GM21526 (cell line): ENCODE measurements around the gene C11orf68.

Experiments
- ATAC-seq: cut with Tn5 transposase; IDR thresholded peaks from one replicate; pipeline ENCODE4 v1.9.1; 2021; ENCODE audit warnings: moderate library complexity; ENCODE audit not compliant: unreplicated experiment, low FRiP score

Gene C11orf68

DNA sequence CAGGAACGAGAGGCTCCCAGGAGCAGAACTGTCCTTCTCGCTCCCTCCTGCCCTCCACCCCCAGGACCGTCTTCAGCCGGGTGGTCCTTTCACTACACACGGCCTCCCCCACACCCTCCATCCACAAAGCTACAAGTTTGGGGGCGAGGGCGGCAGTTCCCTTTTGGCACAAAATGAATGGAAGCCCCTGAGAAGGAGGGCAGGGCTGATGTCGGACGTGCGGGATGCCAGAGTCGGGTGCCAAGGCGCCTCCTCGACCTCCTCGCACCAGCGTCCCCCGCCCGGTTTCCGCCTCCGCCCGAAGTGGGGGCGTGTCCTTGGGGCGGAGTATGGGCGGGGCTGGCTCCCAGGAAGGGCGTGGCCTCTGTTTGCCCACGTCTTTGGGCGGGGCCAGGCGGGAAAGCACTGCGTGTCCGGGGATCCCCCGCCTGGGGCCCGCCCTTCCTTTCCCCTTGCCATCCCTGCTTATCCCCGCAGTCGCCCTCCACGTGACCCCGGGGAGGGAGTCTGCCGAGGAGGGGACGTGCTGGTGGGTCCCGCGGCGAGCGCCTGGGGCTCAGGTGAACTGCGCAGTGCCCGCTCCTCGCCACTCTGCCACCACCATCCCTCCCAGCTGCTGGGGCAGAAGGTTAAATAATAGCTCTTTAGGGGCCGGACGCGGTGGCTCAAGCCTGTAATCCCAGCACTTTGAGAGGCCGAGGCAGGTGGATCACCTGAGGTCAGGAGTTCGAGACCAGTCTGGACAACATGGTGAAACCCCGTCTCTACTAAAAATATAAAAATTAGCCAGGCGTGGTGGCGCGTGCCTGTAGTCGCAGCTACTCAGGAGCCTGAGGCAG is 45.3 kb downstream of the C11orf68 start:
- ATAC-seq, result peak; percentile 43

DNA sequence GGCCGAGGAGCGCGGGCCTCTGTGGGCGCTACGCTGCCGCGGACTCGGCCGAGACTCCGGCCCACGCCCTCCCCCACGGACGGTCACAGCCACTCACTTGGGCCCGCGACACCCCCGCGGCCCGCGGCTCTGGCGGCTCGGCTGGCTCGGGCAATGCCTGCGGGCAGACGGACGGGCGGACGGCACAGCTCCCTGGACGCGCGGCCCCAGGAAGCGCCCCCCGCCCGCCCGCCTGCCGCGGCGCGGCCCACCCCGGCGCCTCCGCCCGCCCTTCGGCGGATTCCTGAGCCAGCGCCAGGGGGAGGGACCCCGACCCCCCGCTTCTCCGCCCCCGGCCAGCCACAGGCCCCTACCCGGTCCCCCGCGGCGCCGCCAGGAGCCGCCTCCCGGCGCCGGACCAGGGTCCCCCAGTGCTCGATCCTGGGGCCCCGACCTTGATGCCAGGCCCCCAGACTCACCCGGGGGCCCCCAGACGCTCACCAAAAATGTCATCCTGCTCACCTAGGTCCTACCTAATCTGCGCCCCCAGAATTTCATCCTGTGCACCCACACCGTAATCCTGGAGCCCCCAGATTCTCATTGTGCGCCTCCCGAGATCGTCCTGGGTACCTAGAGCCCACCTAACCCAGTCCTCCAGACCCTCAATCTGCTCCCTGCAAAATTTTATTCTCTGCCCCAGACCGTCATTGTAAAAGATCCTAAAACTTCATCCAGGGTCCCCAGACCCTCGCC is 46.1 kb downstream of the C11orf68 start, which contains the start of gene EFEMP2:
Gene EFEMP2, minus strand, starts transcription at position 215 of the 732 bp plus-strand sequence. CDS start 446 bp downstream, outside the sequence.
- no peak for ATAC-seq

DNA sequence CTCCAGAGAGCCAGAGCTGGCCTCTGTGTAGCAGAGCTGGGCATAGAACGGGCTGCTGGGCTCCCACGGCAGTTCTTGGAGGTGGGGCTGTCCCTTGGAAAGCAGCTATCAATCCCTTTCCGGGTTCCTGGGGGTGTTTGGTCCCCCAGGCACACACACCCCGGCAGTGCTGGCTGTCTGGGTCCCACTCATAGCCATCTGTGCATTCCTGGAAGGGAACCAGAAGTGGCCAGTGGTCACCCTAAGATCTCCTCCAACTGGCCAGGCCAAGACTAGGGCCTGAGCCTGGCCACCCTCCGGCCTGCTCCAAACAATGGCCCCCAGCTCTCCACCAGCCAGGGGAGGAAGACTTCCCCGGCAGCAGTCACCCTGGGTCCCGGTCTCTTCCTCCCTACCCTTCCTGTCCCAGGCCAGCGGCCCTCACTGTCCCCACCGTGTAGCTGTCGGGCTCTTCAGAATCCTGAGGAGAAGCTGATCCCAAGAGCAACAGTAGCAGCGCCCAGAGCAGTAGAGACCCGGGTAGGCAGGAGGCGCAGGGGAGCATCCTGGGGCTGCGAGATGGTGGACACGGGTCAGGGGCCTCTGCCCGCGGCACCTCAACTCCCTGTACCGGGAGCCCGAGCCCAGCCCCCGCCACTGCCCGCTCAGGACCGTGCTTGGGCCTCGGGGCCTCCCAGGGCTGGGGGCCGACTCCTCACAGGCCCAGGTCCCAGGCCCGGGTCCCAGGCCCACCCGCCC is 46.9 kb downstream of the C11orf68 start:
- ATAC-seq, result no peak

DNA sequence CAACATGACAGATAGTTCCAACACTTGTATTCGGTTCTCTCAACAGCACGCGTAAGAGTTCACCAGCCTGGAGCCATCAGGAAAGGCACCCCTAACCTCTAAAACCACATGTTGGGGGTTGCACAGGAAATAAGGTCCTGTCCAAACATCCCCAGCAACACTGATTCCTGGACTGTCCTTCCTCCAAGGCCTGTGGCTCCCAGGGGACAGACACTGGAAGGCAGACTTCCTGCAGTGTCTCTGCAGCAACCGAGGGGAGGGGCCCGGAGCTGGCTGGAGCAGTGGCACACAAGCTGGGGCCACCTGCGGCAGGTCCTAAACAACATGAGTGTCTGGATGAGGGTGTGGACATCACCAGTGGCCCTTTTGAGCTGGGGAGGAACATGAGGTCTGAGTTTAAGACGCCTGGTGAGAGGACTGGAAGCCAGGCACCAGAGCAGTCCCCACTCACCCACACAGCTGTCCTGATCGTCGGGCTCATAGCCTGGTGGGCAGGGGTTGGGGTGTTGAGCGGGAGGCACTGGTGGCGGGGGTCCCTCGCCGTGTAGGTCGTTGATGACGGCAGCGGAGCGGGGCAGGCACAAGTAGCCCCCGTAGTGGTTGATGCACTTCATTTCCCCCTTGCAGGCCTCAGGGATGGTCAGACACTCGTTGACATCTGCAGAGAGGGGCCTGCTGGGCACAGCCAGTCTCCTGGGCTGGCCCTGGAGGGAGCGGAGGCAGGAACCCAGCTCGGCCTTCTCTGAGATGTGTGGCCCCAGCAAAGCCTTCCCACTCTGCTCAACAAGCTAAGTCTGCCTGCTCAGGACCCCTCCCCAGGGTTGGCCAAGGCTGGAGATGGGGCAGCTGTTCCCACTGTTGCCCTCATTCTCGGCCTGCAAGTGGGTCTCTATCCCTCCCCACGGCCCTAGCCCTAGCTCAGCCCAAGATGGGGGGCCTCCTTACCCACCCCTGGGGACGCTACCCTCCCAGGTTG is 47.9 kb downstream of the C11orf68 start:
- ATAC-seq, result no peak

DNA sequence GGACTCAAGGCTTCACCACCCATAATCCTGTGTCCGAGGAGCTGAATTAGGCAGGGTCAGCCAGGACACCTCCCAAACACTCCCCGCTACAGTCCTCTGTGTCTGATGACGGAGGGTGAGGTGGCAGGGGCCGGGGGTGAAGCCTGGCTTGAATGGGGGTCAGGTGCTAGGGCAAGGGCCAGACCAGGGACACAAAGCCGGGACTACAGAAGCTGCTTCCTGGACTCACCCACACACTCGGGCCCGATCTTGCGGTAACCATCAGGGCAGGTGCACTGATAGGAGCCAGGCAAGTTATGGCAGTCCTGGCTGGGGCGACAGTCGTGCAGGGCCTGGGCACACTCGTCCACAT is 48.6 kb downstream of the C11orf68 start:
- ATAC-seq, result no peak

DNA sequence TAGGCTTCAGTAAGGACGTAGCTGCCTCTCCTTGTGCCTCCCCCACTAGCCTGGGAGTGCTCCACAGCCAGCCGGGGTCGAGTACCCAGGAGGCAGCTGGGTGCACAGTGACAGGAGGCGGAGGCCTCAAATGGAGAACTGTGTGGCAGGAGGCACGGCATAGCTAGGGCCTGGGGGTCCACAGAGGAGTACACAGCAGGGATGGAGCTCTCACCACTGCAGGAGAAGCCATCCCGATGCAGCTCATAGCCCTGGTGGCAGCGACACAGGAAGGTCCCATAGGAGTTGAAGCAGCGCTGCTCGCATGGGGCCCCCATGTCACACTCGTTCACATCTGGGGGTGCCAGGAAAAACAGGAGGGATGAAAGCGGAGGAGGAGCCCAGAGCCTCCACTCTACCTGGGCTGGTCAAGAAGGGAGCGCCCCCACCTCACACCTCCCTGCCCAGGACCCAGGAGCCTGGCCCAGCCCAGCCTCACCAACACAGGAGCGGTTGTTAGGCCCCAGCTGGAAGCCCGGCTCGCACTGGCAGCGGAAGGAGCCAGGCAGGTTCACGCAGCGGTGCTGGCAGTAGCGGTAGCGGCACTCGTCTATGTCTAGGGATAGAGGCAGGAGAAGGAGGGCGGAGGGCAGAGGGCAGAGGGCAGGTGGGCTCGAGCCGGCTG is 49.1 kb downstream of the C11orf68 start:
- ATAC-seq, result no peak

DNA sequence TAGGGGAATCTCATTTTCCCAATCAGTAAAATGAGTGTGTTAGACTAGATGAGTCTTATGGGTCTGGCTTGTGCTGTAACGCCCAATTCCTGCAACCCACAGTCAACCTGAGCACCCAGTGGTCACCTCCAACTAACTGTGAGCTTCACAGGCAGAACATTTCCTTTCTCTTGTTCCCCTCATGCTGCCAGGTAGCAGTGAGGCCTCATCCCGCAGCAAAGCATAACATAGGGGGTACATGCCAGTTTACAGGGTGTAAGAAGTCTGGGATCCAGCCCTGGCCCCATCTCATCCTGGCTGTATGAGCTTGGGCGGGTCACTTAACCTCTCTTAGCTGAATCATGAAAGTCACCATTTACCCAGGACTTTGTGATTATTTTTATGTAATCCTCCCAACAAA is 50.0 kb downstream of the C11orf68 start:
- no peak for ATAC-seq

DNA sequence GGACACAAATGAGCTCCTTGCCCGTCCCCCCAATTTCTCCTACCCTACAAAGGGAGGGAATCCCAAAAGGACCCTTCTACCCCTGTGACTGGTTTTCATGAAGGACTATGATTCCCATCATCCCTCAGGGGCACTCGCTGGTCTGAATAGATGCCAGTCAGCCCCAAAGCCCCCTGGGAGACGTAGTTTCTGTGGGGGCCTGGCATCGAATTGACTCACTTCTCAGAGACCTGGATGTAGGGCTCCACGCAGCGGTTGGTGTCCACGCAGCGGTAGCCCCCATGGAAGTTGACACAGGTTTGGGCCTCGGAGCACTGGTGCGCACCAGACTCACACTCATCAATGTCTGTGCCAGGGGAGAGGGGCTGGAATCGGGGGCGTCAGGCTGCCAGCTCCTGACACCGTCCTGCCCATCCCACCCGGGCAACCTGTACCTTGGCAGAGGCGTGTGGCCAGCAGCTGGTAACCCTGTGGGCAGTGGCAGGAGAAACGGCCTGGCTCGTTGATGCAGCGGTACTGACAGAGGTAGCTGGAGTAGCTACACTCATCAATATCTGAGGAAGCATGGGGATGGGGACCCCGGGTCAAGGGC is 50.7 kb downstream of the C11orf68 start:
- no peak for ATAC-seq

DNA sequence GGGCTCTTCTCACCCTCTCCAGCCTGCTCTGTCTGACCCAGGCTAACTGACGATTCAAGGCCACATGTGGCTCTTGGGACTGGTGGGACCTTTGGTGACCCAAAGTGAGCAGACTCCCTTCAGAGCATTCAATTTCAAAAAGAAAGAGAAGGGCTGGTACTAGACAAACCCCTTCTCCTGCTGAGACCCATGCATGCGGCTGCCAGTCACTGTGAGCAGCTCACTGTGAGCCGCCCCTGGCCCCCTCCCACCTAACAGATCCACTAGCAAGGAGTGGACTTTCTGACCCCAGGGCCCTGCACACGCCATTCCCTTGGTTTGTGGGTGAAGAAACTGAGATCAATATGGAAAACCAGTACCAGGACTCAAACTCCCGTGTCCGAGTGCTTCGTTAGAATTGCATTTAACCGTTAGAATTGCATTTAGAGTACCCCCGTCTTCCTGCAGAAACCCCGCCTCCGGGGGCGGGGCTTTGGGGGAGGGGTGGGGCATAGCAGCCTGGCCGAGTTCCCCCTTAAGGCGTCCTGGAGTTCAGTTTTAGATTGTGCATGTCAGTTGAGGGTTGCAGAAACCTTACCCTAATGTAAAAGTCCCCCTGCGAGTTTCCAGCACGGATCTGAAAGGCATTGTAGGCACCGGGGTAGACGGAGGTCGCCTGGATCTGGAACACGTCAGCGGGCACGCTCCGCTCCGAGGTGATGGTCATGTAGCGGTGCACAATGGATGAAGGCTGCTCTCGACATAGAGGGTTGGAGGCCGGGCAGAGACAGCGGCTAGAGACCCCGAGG is 51.4 kb downstream of the C11orf68 start:
- ATAC-seq, result no peak
